Keratinocyte (primary cell): ENCODE measurements around the gene MARCHF3. TPM values are rescaled to one million over a fixed set of nuclear protein-coding genes. Genes with fewer than 3 reads are reported as not detected.

Experiments used
- DNase-seq: peaks from one replicate; pipeline ENCODE4 v3.0.0-alpha.2; 2011; ENCODE audit warnings: low read depth, missing footprints, low spot score
- FAIRE-seq: peaks from 2 replicates; lab custom pipeline; 2011; peaks lifted over from hg19 to GRCh38; lab: Jason Lieb, UNC
- H2AFZ ChIP-seq: 2 replicates; pipeline ENCODE4 v1.6.0; 2012; ENCODE audit warnings: low read length, control low read depth, inconsistent platforms; ENCODE audit not compliant: control insufficient read depth
- H3K27ac ChIP-seq: 2 replicates; pipeline ENCODE4 v1.5.1; 2011; ENCODE audit warnings: low read length; ENCODE audit not compliant: control insufficient read depth, insufficient read depth
- H3K27me3 ChIP-seq: 3 replicates; pipeline ENCODE4 v1.6.0; 2011; ENCODE audit warnings: low read length; ENCODE audit not compliant: control insufficient read depth, insufficient read depth; ENCODE audit errors: extremely low read depth
- H3K36me3 ChIP-seq, 2 experiments: 2 replicates in 1 of 2; 3 replicates in 1 of 2; pipeline ENCODE4 v1.5.1; 2011; ENCODE audit warnings: low read length in 2 of 2, mild to moderate bottlenecking in 1 of 2; ENCODE audit not compliant: control insufficient read depth in 2 of 2, insufficient read depth in 2 of 2; ENCODE audit errors: extremely low read depth in 1 of 2
- H3K4me1 ChIP-seq: 3 replicates; pipeline ENCODE4 v1.5.1; 2011; ENCODE audit warnings: low read length; ENCODE audit not compliant: control insufficient read depth, insufficient read depth; ENCODE audit errors: extremely low read depth
- H3K4me2 ChIP-seq: 3 replicates; pipeline ENCODE4 v1.6.0; 2011; ENCODE audit warnings: low read depth, low read length; ENCODE audit not compliant: control insufficient read depth, insufficient read depth; ENCODE audit errors: extremely low read depth
- H3K4me3 ChIP-seq, 3 experiments: fragments of 200-600 bp in 1 of 3; sonication (generic) in 1 of 3; 2 replicates in 2 of 3; 3 replicates in 1 of 3; pipeline ENCODE4 v1.5.1; 2011 to 2016; ENCODE audit warnings: low read length in 3 of 3, mild to moderate bottlenecking in 3 of 3, control low read depth in 2 of 3, inconsistent platforms in 1 of 3, low read depth in 1 of 3, mixed read lengths in 1 of 3, mixed run types in 1 of 3, moderate library complexity in 1 of 3; ENCODE audit not compliant: control insufficient read depth in 2 of 3, insufficient read depth in 2 of 3; ENCODE audit errors: extremely low read depth in 1 of 3
- H3K79me2 ChIP-seq: 2 replicates; pipeline ENCODE4 v1.6.0; 2012; ENCODE audit warnings: low read length; ENCODE audit not compliant: control insufficient read depth, insufficient read depth
- H3K9ac ChIP-seq: 3 replicates; pipeline ENCODE4 v1.6.0; 2011; ENCODE audit warnings: low read length; ENCODE audit not compliant: control insufficient read depth, insufficient read depth; ENCODE audit errors: extremely low read depth
- H3K9me1 ChIP-seq: 3 replicates; pipeline ENCODE4 v1.6.0; 2011; ENCODE audit warnings: low read length; ENCODE audit not compliant: control insufficient read depth, insufficient read depth; ENCODE audit errors: extremely low read depth
- H3K9me3 ChIP-seq: 2 replicates; pipeline ENCODE4 v1.5.1; 2012; ENCODE audit warnings: low read depth, low read length; ENCODE audit not compliant: control insufficient read depth
- H4K20me1 ChIP-seq: 3 replicates; pipeline ENCODE4 v1.6.0; 2011; ENCODE audit warnings: low read length; ENCODE audit not compliant: control insufficient read depth, insufficient read depth; ENCODE audit errors: extremely low read depth
- CTCF ChIP-seq, 3 experiments: IDR thresholded peaks in 1 of 3; conservative IDR thresholded peaks in 1 of 3; optimal IDR thresholded peaks in 1 of 3; 2 replicates in 2 of 3; 3 replicates in 1 of 3; pipeline versions ENCODE3 to v1.5.1; 2011; ENCODE audit warnings: low read length in 3 of 3, mild to moderate bottlenecking in 3 of 3, moderate library complexity in 2 of 3, control low read depth in 1 of 3, inconsistent platforms in 1 of 3; ENCODE audit not compliant: insufficient read depth in 2 of 3; ENCODE audit errors: extremely low read depth in 1 of 3
- EZH2 ChIP-seq: IDR thresholded peaks from one replicate; pipeline ENCODE4 v1.6.1; 2012; ENCODE audit warnings: inconsistent platforms, mild to moderate bottlenecking, low read length, moderate library complexity
- dilution Hi-C: fragments of 300-500 bp; cut with MboI; formaldehyde crosslinking; loops from one replicate; pipeline ENCODE4 v1.7.0; 2020; ENCODE audit warnings: low sequenced_read_pairs; ENCODE audit not compliant: extremely low pct_ligation_motif_present
- polyA plus RNA-seq, 5 experiments: library from polyadenylated mRNA; depleted of rRNA in 3 of 5; stranded (reverse) in 3 of 5; stranded (forward) in 1 of 5; unstranded in 1 of 5; fragments of >200 nt; gene quantifications; 1 replicate in 1 of 5; 2 replicates in 3 of 5; 3 replicates in 1 of 5; pipeline versions ENCODE4 v1.2.1 to v1.2.3, GENCODE V29; 2011 to 2012; ENCODE audit warnings: missing spikeins in 2 of 5, low read depth in 1 of 5, low replicate concordance in 1 of 5

The MARCHF3 gene
- polyA plus RNA-seq, 1 donor (not counting 4 experiments of a cell fraction or from before 2014, with no cell fraction given), result 0.45 TPM

DNA sequence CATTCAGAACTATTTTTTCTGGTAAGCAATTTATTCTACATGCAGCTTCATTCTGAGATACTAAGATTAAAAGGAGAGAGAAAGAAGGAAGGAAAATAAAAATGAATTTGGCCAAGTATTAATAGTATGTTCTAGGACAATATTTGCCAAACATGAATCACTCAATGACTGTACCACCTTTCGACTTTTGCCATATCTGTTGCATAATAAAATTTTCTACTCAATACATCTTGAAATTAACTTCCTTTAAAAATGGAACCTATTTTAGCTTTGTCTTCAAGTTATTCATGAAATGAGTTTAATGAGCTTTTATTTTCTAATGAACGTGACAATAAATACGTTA is 111.8 kb downstream of the MARCHF3 start:
- Histone ChIP-seq H3K79me2 (no peaks in the 10 kb centered on the region), H3K4me3 (no peak overlapping the region), H3K9ac (no peak overlapping the region), H3K4me2 (no peak overlapping the region), H3K9me1 (no peaks in the 10 kb centered on the region), H3K9me3 (no peaks in the 10 kb centered on the region), H3K36me3 (no peaks in the 10 kb centered on the region), H2AFZ (no peak overlapping the region), H3K27me3 (no peaks in the 10 kb centered on the region), H4K20me1 (no peaks in the 10 kb centered on the region), H3K27ac (no peak overlapping the region), H3K4me1 (no peaks in the 10 kb centered on the region)
- dilution Hi-C loops, result no loop called here
- TF ChIP-seq EZH2, result no peak
- TF ChIP-seq CTCF (optimal IDR thresholded peaks at IDR 0.05 in 1 of 3, IDR thresholded peaks at IDR 0.05 in 1 of 3, conservative IDR thresholded peaks at IDR 0.05 in 1 of 3; ENCODE audit: extremely low read depth in 1 of 3, insufficient read depth in 2 of 3, low read length in 3 of 3), result no peak
- no peak for DNase-seq
- FAIRE-seq, result no peak

- FAIRE-seq (no peak), DNase-seq (no peak)
- H3K4me3 ChIP-seq, result no peak overlapping the region
- H3K4me1 ChIP-seq, result no peaks in the 10 kb centered on the region
- dilution Hi-C loops, result no loop called here
- H3K4me2 ChIP-seq, result no peak overlapping the region
- H3K9me1 ChIP-seq, result no peaks in the 10 kb centered on the region
- H3K79me2 ChIP-seq, result no peaks in the 10 kb centered on the region
- H4K20me1 ChIP-seq, result no peaks in the 10 kb centered on the region
- H3K9me3 ChIP-seq, result no peaks in the 10 kb centered on the region
- no peak overlapping the region for H2AFZ ChIP-seq
- H3K9ac ChIP-seq, result no peak overlapping the region
- TF ChIP-seq CTCF (optimal IDR thresholded peaks at IDR 0.05 in 1 of 3, IDR thresholded peaks at IDR 0.05 in 1 of 3, conservative IDR thresholded peaks at IDR 0.05 in 1 of 3; ENCODE audit: extremely low read depth in 1 of 3, insufficient read depth in 2 of 3, low read length in 3 of 3), result no peak
- no peak for TF ChIP-seq EZH2
- no peak overlapping the region for H3K27ac ChIP-seq
- H3K27me3 ChIP-seq, result no peaks in the 10 kb centered on the region
- H3K36me3 ChIP-seq, result no peaks in the 10 kb centered on the region
These were observed 112.3 kb downstream of the MARCHF3 start for GRCh38 chr5:126917918-126918614.
